GM18499 (cell line): ENCODE data around the gene NAT16.
A peak's percentile ranks its signal among the peaks of the same experiment; 100 is the strongest.

Experiments
- ATAC-seq: cut with Tn5 transposase; IDR thresholded peaks from one replicate; pipeline ENCODE4 v1.9.1; 2021; ENCODE audit warnings: moderate number of reproducible peaks; ENCODE audit not compliant: insufficient read depth, unreplicated experiment

Gene NAT16

DNA sequence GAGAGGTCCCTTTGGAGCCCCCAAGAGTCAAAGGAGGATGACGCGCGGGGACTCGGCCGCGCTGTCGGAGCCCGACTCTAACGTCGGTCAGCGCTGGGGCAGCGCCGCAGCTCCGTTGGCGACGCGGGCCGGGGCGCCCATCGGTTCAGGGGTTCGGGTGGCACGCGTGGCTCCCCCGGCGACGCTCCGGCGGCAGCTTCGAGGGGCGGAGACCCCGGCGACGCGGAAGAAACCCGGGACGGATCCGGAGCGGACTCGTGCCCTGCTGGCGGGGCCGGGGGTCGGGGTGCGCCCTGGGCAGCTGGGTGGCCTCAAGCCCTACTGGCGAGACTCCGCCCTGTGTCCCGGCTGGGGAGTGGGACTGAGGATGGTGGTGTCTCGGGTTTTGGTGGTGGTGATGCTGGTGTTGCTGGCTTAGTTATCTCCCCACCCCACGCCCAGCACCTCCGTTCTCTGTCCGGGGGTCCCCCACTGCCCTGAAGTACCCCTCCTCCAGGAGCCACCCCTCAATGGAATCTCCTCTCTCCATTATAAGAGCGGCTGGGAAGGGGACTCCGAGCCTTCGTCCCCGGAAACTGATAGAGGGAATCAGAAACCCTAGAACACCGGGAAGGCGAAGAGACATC is at the start of gene NAT16:
Gene NAT16 (minus strand): TSS at position 164 of the 626 bp plus-strand sequence. CDS start 5,486 bp downstream, outside the sequence.
- ATAC-seq, result no peak

DNA sequence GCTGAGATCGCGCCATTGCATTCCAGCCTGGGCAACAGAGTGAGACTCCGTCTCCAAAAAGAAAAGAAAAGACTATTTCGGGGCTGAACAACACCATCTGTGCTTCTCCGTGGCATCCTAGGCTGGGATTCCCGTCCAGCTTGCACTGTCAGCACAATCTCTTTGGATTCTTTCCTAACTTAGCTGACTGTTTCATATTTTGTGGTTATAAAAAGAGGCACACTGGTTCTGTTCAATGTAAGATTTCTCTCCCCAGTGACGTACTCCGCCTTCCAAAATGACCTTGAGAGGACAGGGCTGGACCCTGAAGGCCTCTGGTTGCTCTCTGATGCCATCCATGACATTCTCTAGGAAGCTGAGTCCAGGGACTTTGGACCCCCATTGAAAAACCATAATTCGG is 46.6 kb upstream of the NAT16 start:
- ATAC-seq, result no peak

DNA sequence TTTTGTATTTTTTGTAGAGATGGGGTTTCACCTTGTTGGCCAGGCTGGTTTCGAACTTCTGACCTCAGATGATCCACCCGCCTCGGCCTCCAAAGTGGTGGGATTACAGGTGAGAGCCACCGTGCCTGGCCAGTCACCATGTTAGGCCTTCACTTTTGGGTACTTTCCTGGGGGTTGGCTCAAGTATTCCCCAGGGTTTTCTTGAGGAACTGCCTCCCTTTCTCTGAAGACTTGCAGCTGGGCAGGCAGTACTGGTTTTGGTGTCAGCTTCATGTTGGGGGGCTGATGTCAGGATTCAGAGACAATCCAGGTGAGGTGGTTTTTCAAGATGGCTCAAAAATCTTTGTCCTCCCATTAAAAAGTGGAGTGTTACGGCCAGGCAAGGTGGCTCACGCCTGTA is 45.6 kb upstream of the NAT16 start:
- ATAC-seq, result no peak

DNA sequence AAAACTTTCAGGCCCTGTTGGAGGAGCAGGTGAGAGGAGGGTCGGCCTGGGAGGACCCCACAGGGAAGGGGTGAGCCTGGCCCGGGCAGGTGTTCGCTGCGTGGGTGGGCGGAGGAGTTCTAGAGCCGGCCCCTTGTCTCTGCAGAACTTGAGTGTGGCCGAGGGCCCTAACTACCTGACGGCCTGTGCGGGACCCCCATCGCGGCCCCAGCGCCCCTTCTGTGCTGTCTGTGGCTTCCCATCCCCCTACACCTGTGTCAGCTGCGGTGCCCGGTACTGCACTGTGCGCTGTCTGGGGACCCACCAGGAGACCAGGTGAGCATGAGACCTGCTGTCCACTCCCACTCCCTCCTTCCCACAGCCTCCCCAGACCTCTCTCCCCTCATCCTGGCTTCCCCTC is 43.4 kb upstream of the NAT16 start:
- ATAC-seq, result no peak

DNA sequence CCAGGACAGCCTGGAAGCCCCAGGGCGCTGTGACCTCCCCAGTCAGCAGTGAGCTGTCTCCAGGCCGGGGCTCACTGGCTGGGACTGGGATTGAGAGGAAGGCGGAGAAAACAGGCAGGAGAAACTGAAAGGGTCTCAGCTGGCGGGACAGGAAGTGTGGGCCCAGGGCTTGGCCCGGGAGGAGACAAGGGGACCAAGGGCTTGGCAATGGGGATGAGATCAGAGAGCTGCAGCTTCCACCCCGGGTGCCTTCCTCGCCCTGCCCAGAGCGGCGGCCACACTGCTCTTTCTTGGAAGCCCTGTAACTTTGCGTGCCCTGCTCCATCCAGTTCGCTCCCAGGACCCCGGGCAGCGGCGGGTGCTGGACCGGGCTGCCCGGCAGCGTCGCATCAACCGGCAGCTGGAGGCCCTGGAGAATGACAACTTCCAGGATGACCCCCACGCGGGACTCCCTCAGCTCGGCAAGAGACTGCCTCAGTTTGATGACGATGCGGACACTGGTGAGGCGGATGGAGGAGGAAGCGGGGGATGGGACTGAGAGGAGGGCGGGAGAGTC is 42.3 kb upstream of the NAT16 start:
- no peak for ATAC-seq

DNA sequence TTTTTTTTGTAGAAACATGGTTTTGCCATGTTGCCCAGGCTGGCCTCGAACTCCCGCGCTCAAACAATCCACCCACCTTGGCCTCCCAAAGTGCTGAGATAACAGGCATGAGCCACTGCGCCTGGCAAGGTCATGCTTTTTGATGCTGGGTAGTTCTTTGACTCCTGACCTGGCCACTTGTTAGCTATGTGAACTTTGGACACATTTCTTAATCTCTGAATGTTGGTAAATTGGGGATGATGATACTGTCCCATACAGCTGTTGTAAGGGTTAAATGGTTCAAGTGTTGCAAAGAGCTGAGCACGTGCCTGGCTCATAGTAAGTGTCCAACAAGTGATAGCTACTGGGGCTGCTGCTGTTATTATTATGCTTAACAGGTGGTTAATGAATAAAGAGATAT is 40.2 kb upstream of the NAT16 start:
- no peak for ATAC-seq

DNA sequence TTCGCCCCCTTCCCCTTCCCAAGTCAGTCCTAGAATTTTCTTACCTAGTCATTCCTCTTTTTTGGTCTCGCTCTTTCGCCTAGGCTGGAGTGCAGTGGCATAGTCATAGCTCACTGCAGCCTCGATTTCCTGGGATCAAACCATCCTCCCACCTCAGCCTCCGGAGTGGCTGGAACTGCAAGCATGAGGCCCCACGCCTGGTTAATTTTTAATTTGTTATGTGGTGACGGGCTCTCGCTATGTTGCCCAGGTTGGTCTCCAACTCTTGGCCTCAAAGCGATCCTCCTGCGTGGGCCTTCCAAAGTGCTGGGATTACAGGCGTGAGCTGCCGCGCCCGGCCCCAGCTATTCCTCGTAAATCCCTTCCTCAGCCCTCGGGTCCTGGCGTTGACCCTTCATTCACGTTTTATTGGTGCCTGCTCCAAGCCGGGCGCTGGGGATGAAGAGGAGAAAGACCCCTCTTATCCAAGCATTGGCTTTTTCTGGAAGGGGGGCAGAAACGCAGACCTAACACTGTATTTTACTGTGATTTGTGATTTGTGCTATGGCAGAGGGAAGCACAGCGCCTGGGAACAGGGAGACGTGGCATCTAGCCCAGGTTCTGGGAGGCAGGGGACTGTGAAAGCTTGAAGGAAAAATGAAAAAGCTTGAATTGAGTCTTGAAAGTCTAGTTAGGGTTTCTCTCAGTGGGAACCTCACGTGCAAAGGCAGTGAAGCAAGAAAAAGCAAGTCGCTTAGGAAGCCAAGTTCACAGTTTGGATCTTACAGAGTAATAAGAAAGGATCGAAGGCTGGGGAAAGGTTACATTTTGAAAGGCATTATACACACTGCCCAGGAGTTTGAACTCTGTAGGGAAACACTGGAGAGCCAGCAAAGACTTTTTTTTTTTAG is 38.4 kb upstream of the NAT16 start:
- no peak for ATAC-seq

DNA sequence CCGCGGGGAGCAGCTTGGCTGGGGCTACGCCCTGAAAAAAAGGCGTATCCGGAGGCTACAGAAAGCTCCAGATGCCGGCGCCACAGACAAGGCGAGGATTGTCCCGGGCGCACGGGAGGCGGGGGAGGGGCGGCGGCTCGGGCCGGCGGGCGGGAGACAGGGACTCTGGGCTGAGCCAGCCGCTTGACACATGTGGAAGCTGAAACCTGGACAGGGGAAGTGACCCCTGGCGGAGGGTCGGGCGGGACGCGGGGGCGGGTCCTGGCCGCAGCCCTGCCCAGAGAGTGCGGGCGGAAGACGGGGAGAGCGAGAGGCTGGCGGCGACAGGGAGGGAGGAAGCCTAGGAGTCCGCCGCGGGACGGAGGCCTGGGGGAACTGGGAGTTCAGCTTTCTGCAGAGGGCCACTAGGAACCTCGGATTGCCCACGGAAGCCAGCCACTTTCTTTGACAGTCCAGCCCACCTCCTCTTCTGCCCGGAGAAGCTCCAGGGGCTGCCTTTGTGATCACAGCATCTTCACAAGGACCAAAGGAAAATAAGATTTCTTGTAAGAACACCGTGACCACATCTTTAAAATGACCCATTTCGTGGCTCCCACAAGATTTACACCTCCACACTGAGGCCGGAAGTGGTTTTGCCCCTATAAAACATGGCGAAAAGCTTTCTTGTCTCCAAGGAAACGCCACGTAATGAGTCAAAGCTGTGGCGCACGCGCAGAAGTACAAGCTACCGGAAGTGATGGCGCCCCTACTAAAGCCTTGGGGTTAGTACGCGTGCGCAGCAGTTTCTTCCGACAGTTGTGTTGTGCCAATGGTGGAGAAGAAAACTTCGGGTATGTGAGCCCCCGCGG is 37.5 kb upstream of the NAT16 start, which contains the start of the genes PLOD3 and ZNHIT1:
Gene PLOD3 (minus strand): TSS at position 194 of the 848 bp plus-strand sequence. CDS start 307 bp downstream, outside the sequence.
Gene ZNHIT1 (plus strand): TSS at position 778 of the 848 bp plus-strand sequence. CDS start 31 bp downstream, at position 809.
- ATAC-seq, result peak; percentile 48

DNA sequence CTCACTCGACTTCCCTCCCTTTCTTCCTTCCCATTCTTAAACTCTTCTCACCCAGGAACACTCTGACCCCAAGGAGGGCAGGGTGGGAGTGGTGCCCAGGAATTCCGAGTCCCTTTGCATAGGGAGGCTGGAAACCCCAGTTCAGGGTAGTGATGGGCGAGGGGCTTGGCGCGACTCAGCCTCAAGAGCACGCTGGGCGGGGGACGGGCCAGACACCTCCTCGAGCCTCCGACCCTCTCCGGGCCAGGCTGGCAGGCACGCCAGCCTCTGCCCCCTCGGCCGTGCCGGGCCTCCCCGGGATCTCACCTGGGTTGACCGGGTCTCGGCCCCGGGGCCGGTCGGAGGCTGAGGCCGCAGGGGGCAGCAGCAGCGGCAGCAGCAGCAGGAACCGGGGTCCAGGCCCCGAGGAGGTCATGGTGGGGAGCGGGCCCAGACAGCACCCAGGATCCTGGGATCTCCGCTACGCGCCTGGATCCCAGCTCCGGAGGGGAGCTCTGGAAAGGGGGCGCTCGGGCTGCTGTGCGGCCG is 36.8 kb upstream of the NAT16 start:
- ATAC-seq, result no peak

DNA sequence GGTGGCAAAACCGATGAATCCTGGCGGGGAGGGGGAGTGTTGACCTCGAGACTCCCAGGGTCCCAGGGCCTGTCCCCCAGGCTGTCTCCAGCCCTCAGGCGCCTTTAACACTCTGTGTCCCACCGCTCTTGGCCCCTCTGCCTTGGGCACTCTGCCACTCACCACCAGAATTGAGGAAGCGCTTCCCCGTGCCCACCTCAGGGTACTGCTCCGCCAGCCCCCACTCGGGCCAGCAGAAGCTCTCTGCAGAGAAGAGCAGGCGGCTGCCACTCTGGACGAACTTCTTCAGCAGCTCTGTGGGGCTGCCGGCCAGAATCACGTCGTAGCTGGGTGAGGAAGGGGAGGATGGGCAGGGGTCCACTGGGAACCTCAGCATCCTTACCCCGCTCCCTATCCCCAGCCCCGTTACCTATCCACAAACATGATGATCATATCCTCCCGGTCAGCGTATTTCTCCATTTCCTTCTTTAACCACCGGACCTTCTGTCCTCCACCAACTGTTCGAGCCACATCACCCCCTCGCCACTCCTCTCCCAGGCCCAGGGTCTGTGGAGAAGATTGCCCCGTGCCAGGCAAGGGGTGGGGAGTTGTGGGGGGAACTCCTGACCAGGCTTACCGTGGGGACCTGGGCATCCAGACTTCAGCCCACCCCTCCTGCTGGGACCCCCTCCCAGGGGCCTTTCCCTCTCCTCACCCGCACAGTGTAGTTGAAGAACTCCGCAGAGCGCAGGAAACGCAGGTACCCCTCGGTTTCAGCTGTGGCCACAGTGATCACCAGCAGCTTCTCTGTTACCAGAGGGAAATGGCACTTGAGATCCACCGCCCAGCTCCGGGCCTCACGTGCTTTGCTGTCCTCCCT is 36.1 kb upstream of the NAT16 start:
- no peak for ATAC-seq

DNA sequence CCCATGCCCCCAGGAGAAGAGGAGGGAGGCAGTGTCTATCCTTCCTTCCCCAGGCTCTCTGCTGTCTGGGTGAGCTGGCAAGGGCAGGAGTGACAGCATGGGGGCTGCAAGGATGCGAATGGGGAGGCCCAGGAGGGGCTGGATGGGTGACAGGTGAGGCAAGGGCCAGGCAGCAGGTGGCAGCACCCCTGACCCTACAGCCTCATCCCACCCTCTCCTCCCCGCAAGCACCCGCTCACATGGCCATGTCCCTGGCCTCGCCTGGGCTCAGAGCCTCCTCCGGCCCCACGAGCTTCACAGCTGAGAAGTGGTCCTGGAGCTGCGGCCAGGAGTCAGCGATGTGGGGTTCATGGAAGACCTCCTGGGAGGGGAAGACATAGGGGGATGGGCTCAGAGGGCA is 31.9 kb upstream of the NAT16 start:
- ATAC-seq, result no peak

DNA sequence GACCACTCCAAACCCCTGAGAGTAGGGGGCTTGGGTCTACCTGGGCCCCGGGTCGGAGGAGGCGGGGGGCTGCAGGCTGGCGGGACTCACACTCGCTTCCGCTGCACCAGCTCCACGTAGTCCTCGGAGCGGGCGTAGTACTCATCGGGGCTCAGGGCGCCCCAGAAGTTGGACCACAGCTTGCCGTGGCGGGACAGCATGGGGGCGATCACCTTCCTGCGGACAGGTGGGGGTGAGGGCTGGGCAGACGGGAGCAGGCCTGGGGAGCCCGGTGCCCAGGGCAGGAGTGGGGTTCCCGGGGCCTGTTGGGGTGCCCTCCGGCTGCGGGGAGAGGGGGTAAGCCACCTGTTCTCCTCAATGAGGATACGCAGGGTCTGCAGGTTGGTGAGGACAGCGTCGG is 31.4 kb upstream of the NAT16 start:
- no peak for ATAC-seq

DNA sequence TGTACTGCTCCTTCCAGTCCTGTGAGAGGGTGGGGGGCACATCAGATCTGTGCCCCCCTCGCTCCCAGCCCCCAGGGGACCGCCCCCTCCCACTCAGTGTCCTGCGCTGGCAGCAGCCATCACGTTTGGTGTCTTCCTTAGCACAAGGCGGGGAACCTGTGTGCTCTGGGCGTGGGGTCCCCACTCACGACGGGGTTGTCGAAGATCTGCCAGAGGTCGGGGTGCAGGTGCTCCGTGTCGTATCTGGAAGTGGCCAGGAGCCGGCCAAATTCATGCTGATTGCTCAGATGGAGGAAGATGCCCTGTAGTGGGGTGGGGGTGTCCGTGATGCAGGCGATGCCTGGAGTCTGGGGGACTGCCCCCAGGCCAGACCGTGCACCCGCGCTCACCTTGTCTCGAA is 30.1 kb upstream of the NAT16 start:
- no peak for ATAC-seq

DNA sequence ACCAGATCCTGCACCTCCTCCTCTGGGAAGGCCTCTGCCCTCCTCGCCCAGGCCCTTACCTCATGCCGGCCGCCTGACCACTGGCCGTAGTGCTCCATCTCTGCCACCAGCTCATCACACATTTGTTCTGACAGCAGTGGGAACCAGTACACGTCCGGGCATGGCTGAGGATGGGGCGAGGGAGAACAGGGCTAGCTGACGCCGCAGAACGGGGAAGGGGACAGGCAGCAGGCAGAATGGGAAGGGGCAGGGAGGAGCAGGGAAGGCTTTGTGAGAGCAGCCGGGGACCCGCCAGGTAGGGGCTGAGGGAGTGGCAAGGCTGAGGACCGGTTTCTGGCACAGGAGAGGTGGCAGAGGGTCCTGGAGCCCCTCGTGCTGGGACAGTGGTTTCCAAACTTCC is 28.7 kb upstream of the NAT16 start:
- no peak for ATAC-seq

DNA sequence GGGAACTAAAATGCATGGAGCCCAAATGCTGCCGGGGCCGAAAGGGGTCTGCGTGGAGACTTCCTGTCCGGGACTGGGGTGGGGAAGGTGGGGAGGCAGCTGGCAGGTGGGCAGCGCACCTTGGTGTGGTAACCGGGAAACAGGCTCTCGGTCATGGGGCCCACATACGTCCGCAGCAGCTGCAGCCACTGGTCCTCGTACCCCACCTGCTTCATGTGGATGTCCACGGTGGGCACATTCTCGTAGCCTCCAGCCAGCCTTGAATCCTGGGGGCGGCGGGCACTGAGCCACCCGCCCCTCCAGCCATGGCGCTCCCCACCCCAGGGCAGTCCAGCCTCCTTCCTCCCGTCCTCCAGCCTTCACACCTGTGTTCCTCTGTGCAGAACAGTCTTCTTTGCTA is 27.4 kb upstream of the NAT16 start:
- no peak for ATAC-seq

DNA sequence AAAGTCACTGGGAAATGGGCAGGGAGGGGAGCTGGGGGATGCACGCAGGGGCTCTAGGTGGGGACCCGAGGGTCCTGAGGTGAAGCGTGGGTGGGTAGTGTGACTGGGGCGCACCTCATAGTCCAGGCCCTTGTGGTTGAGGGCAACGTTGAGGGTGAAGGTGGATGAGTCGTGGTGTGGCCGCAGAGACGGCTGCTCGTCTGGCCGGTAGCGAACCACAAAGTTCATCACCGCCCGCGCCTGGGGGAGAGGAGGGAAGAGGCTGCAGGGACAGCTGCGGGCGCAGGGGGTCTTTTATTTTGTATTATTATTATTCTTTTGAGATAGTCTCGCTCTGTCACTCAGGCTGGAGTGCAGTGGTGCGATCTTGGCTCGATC is 26.6 kb upstream of the NAT16 start:
- no peak for ATAC-seq

DNA sequence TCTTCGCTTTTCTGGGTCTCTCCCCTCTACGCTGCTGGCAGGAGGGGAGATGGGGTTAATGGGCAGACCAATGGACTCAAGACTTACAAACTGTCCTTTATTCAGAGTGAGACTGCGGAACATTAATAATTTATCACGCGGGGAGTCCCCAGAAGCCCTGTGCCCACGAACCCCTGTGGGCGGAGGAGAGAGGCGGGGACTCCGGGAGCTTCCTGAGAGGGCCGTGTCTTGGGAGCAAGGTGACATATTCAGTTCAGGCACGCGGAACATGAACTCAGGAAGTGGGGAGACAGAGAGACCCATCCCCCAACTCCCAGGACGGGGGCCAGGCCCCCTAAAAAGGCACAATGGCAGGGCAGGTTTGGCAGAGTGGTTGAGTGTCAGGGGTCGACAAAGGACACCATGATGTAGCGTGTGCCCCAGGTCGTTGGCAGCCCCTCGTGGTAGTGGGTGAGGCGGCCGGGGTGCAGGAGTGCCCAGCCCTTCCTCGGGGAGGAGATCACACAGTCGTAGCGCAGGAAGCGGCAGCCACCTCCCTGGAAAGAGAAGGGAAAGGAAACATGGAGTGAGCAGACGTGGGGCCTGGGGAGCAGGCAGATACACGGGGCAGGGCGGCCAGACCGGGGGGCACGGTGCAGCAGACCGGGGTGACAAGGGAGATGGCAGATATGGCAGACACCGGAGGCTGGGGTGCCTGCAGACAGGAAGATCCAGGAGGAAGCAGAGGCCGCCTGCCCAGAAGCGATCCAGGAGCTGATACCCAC is 26.0 kb upstream of the NAT16 start:
- ATAC-seq, result no peak
